ENCODE results near the gene CAMK1D.
"Not testable (repeated sequence)": the region's sequence is repeated elsewhere in the genome, so short reads cannot be mapped to it uniquely, and the experiment has no call there.

The CAMK1D gene

GRCh38 chr10:12846718-12847117, 497.4 kb downstream of the CAMK1D start:
- DNase-seq (ENCODE audit: low read depth in 3 of 3): no peak

- DNase-seq (ENCODE audit: low read depth in 3 of 3): peak in 1 of 3 experiments; percentile 19
Measured at GRCh38 chr10:12847361-12847975, 498.1 kb downstream of the CAMK1D start.

GRCh38 chr10:12848439-12849173, 499.3 kb downstream of the CAMK1D start:
- DNase-seq (ENCODE audit: low read depth in 3 of 3): no peak

- no peak for DNase-seq (ENCODE audit: low read depth in 3 of 3)
Measured at GRCh38 chr10:12849319-12850181, 500.2 kb downstream of the CAMK1D start.

- no peak for DNase-seq (ENCODE audit: low read depth in 3 of 3)
Measured at GRCh38 chr10:12852687-12853086, 503.3 kb downstream of the CAMK1D start.

- DNase-seq (ENCODE audit: low read depth in 3 of 3): no peak
Measured at GRCh38 chr10:12854988-12855387, 505.6 kb downstream of the CAMK1D start.

GRCh38 chr10:12862459-12862858, 513.1 kb downstream of the CAMK1D start:
- no peak for DNase-seq (ENCODE audit: low read depth in 3 of 3)

GRCh38 chr10:12865515-12865914, 516.2 kb downstream of the CAMK1D start:
- not testable (repeated sequence) for DNase-seq (ENCODE audit: low read depth in 3 of 3)

GRCh38 chr10:12868229-12868628, 518.9 kb downstream of the CAMK1D start:
- no peak for DNase-seq (ENCODE audit: low read depth in 3 of 3)

- no peak for DNase-seq (ENCODE audit: low read depth in 3 of 3)
Measured at GRCh38 chr10:12869427-12869826, 520.1 kb downstream of the CAMK1D start.

GRCh38 chr10:12872577-12872976, 523.2 kb downstream of the CAMK1D start:
- DNase-seq (ENCODE audit: low read depth in 3 of 3): no peak

- DNase-seq (ENCODE audit: low read depth in 3 of 3): no peak
Measured at GRCh38 chr10:12873172-12873571, 523.8 kb downstream of the CAMK1D start.

GRCh38 chr10:12874501-12874900, 525.2 kb downstream of the CAMK1D start:
- no peak for DNase-seq (ENCODE audit: low read depth in 3 of 3)

- DNase-seq (ENCODE audit: low read depth in 3 of 3): no peak
Measured at GRCh38 chr10:12875100-12875499, 525.8 kb downstream of the CAMK1D start.

- no peak for DNase-seq (ENCODE audit: low read depth in 3 of 3)
Measured at GRCh38 chr10:12876266-12876665, 526.9 kb downstream of the CAMK1D start.

GRCh38 chr10:12877150-12877549, 527.8 kb downstream of the CAMK1D start:
- DNase-seq (ENCODE audit: low read depth in 3 of 3): no peak

GRCh38 chr10:12880423-12880822, 531.1 kb downstream of the CAMK1D start:
- DNase-seq (ENCODE audit: low read depth in 3 of 3): no peak

GRCh38 chr10:12884851-12885250, 535.5 kb downstream of the CAMK1D start:
- no peak for DNase-seq (ENCODE audit: low read depth in 3 of 3)

Measured in stimulated activated CD4-positive, alpha-beta T cell treated with anti-CD3 and anti-CD28 coated beads, TNF-alpha, amount 100 ng/mL, for 24 hours (primary cell).